ENCODE measurements around the gene CHKB.

GRCh38 chr22:50540381-50540780 is 42.3 kb downstream of the CHKB start:
- no peak for TF ChIP-seq CTCF (IDR thresholded peaks at IDR 0.05; ENCODE audit: insufficient read depth, low read length, poor library complexity, severe bottlenecking)
- no peak for TF ChIP-seq EZH2phosphoT487 (conservative IDR thresholded peaks at IDR 0.05; ENCODE audit: low read length)

All from SU-DHL-6 (cell line).